NCI-H2107 treated with DMSO at 0.1 percent for 48 hours (cell line): Measurements from ENCODE around the gene C9orf50.
A peak's percentile ranks its signal among the peaks of the same experiment; 100 is the strongest.

ENCODE experiments used
- DNase-seq: peaks from one replicate; lab custom pipeline; 2025; ENCODE audit not compliant: unreplicated experiment; lab: John Stamatoyannopoulos, UW

C9orf50 gene

GRCh38 chr9:129632460-129632859 lies 11.6 kb upstream of the C9orf50 start:
- DNase-seq, result no peak

- DNase-seq, result no peak
Observed at GRCh38 chr9:129631674-129632129, 10.8 kb upstream of the C9orf50 start.

GRCh38 chr9:129630967-129631673 lies 10.2 kb upstream of the C9orf50 start:
- no peak for DNase-seq

- DNase-seq, result no peak
Observed at GRCh38 chr9:129629251-129629820, 8.4 kb upstream of the C9orf50 start.

GRCh38 chr9:129628709-129629108 lies 7.8 kb upstream of the C9orf50 start:
- DNase-seq, result no peak

- DNase-seq, result no peak
Observed at GRCh38 chr9:129627556-129628440, 6.9 kb upstream of the C9orf50 start.

- no peak for DNase-seq
Observed at GRCh38 chr9:129626625-129627284, 5.9 kb upstream of the C9orf50 start.

GRCh38 chr9:129626079-129626624 lies 5.3 kb upstream of the C9orf50 start, which contains the start of gene NTMT1:
Gene NTMT1, plus strand, starts transcription at chr9:129626163. Its CDS starts 6,541 bp downstream, at chr9:129632704.
- peak; percentile 32 for DNase-seq

- DNase-seq, result no peak
Observed at GRCh38 chr9:129624947-129625346, 4.0 kb upstream of the C9orf50 start.

- no peak for DNase-seq
Observed at GRCh38 chr9:129624168-129624759, 3.4 kb upstream of the C9orf50 start.

GRCh38 chr9:129623331-129623730 lies 2.4 kb upstream of the C9orf50 start:
- no peak for DNase-seq

- DNase-seq, result no peak
Observed at GRCh38 chr9:129619787-129620668, 873 bp downstream of the C9orf50 start.

- no peak for DNase-seq
Observed at GRCh38 chr9:129617167-129617566, 3.7 kb downstream of the C9orf50 start.

GRCh38 chr9:129615407-129616285 lies 5.3 kb downstream of the C9orf50 start:
- DNase-seq, result no peak

- no peak for DNase-seq
Observed at GRCh38 chr9:129614932-129615331, 6.0 kb downstream of the C9orf50 start.

- DNase-seq, result no peak
Observed at GRCh38 chr9:129613520-129614175, 7.3 kb downstream of the C9orf50 start.

GRCh38 chr9:129612815-129613519 lies 7.9 kb downstream of the C9orf50 start:
- DNase-seq, result no peak
